GM23338 (cell line): ENCODE measurements around the gene CCDC38.

Experiments used
- CREB1 ChIP-seq: fragments of 250-450 bp; sonication (Bioruptor Pico); IDR thresholded peaks from 2 replicates; pipeline ENCODE4 v1.5.0; 2020; ENCODE audit warnings: low read depth, mild to moderate bottlenecking, moderate library complexity
- CTCF ChIP-seq, 2 experiments: fragments of 200-600 bp in 1 of 2; sonication (generic) in 1 of 2; conservative IDR thresholded peaks; 2 replicates each; pipeline versions ENCODE4 v1.5.1 to v1.6.1; 2016 to 2017; ENCODE audit warnings: antibody characterized with exemption in 2 of 2, low read depth in 2 of 2, mild to moderate bottlenecking in 2 of 2, moderate library complexity in 1 of 2
- ETS1 ChIP-seq: IDR thresholded peaks from 2 replicates; pipeline ENCODE4 v1.6.1; 2016; ENCODE audit warnings: antibody characterized with exemption
- EZH2 ChIP-seq: fragments of 200-600 bp; sonication (generic); IDR thresholded peaks from one replicate; pipeline ENCODE4 v1.8.0; 2017; ENCODE audit warnings: antibody characterized with exemption, mild to moderate bottlenecking, low read depth; ENCODE audit not compliant: unreplicated experiment
- EZH2phosphoT487 ChIP-seq: fragments of 200-600 bp; sonication (generic); IDR thresholded peaks from one replicate; pipeline ENCODE4 v1.8.1; 2018; ENCODE audit warnings: antibody characterized with exemption; ENCODE audit not compliant: unreplicated experiment
- POLR2AphosphoS5 ChIP-seq: IDR thresholded peaks from 2 replicates; pipeline ENCODE4 v1.6.1; 2016; ENCODE audit warnings: antibody characterized with exemption, low read depth
- ZNF114 ChIP-seq: fragments of 250-450 bp; sonication (Bioruptor Pico); IDR thresholded peaks from 2 replicates; pipeline ENCODE4 v1.5.0; 2020; ENCODE audit warnings: mild to moderate bottlenecking, moderate library complexity

GRCh38 chr12:95976416-95976832 lies 34.0 kb upstream of the CCDC38 start:
- TF ChIP-seq CTCF (conservative IDR thresholded peaks at IDR 0.05; ENCODE audit: low read depth in 2 of 2) = no peak
- no peak for TF ChIP-seq POLR2AphosphoS5
- no peak for TF ChIP-seq EZH2phosphoT487
- no peak for TF ChIP-seq EZH2
- TF ChIP-seq ZNF114 (CRISPR knock-in tag) = no peak
- TF ChIP-seq CREB1 (CRISPR knock-in tag) = no peak
- TF ChIP-seq ETS1 = no peak
